ENCODE measurements around the gene NACC1. TPM values are rescaled to one million over a fixed set of nuclear protein-coding genes. Genes with fewer than 3 reads are reported as not detected.

The NACC1 gene
- total and polyA plus RNA-seq, 2 experiments from 2014 or later, result 12.4 to 260 TPM

GRCh38 chr19:13171146-13171545 is 53.1 kb downstream of the NACC1 start:
- Mint-ChIP-seq H3K27ac (no peak overlapping the region), H3K9me3 (peaks cover 3% of the 10 kb centered on the region; the same call in 1 of the 3 replicates), H3K4me3 (no peak overlapping the region), H3K27me3 (ENCODE audit: insufficient read depth, low read depth, poor library complexity) (peaks cover 3% of the 10 kb centered on the region), H3K4me1 (peaks cover 30% of the 10 kb centered on the region), H3K36me3 (ENCODE audit: low read depth) (peaks cover 19% of the 10 kb centered on the region)
- no peaks in the 10 kb centered on the region for H3K36me3 ChIP-seq (ENCODE audit: insufficient read depth)
- no peak for TF ChIP-seq NANOG (IDR thresholded peaks at IDR 0.05; ENCODE audit: borderline replicate concordance)
- TF ChIP-seq CREB1 (CRISPR knock-in tag; IDR thresholded peaks at IDR 0.05; ENCODE audit: low read depth), result no peak
- no peak for TF ChIP-seq ZNF331 (CRISPR knock-in tag; IDR thresholded peaks at IDR 0.05; ENCODE audit: low read depth)
- TF ChIP-seq ZNF114 (CRISPR knock-in tag; IDR thresholded peaks at IDR 0.05), result no peak
- no peak for TF ChIP-seq STAT1 (IDR thresholded peaks at IDR 0.05; ENCODE audit: unreplicated experiment)
- no peak for TF ChIP-seq ZNF462 (CRISPR knock-in tag; IDR thresholded peaks at IDR 0.05)
- H2AFZ ChIP-seq, result no peak overlapping the region
- no peaks in the 10 kb centered on the region for H3K9me2 ChIP-seq (ENCODE audit: insufficient read depth)
- H3K27ac ChIP-seq (ENCODE audit: low read depth), result no peak overlapping the region
- H3F3A ChIP-seq (replicated peaks; ENCODE audit: low read depth), result peaks cover 16% of the 10 kb centered on the region; the same call in 1 of the 2 replicates
- peaks cover 10% of the 10 kb centered on the region for H3K79me2 ChIP-seq (replicated peaks; ENCODE audit: insufficient read depth)
- ATAC-seq (no peak), DNase-seq (ENCODE audit: low spot score) (no peak)
- no peak overlapping the region for H3K4me2 ChIP-seq
- no peaks in the 10 kb centered on the region for H4K20me1 ChIP-seq (replicated peaks; ENCODE audit: insufficient read depth)
- no peak overlapping the region for H3K4me3 ChIP-seq
- peaks cover 32% of the 10 kb centered on the region for H3K4me1 ChIP-seq (ENCODE audit: insufficient read depth)
- no peaks in the 10 kb centered on the region for H3K27me3 ChIP-seq (ENCODE audit: insufficient read depth)

All from GM23338 (cell line).